ENCODE results near the gene TOMM5.
"Not testable (repeated sequence)": the region's sequence is repeated elsewhere in the genome, so short reads cannot be mapped to it uniquely, and the experiment has no call there.

The TOMM5 gene

DNA sequence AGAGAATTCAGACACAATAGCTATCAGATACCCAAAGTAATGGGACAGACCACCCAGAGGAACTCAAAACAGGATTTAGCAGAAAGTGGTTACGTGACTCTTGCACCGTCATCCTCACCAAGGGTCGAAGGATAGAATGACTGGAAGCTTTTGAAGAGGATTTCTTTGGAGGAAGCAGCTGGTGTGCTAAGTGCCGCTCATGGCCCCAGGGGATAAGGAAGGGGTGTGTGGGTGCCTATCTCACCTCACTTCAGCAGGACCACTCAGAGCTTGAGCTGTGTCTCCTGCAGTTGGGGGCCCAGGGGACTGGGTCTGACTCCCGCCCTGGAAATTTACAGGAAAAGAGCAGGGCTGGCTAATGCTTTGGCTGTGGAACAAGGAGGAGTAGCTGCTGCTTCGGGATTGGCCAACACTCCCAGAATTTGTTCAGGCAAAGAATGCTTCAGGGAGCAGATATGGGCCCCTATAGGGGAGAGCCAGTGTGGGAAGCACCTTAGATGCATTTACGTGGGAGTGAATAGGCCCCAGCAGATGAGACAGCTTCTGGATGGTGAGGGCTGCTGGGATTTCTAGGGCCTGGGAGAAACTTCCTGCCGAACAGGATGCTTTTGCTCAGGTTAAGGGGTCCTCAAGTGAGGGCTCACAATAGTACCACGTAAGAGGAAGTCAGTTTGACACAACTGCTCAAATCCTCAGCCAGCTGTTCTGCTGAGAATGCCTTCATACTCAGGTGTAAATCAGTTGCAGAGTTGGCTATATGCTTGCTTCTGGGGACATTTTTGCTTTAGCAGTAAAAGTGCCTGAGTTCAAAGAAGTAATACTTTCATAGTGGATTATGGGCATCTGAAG, 29.1 kb upstream of the TOMM5 start:
- no peak for DNase-seq
- Mint-ChIP-seq H3K36me3 (ENCODE audit: low read depth) (no peaks in the 10 kb centered on the region), H3K4me1 (ENCODE audit: low read depth) (no peaks in the 10 kb centered on the region), H3K9me3 (no peaks in the 10 kb centered on the region), H3K27ac (no peak overlapping the region), H3K4me3 (no peak overlapping the region), H3K27me3 (no peaks in the 10 kb centered on the region)

DNA sequence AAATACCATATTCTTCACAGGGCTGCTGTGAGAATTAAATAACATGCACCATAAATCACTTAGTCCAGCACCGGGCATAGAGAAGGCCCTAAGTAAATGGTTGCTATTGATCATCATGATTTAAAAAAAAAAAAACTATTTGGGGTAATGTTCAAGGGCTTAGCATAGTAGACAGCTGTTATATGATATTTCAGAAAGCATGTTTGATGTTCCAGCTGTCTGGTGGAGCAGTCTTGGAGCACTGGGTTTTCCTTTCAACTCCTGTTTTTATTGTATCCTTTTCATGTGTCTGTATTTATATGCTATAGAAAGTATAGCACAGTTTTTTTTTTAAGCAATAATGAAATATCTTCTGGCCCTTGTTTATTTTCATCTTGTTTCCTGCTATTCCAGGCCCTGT, 28.0 kb upstream of the TOMM5 start:
- Mint-ChIP-seq H3K36me3 (ENCODE audit: low read depth) (no peaks in the 10 kb centered on the region), H3K4me3 (no peak overlapping the region)

DNA sequence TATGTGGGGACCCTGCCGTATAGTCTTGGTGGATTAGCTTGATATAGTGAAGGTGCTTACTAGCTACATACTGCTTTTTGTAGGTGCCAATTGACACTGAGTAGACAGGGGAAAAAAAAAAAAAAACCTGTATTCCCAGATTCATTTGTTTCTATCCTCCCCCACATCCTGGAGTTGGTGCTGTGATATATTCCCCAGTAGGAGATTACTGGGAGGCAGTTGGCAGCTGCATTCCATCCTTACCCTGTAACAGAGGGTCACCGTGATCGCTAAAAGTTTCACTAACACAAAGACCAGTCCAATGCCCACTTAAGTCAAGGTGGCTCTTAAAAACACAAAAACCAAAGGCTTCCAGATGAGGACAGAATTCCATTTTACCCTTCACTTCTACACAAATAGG, 27.4 kb upstream of the TOMM5 start:
- Mint-ChIP-seq H3K27me3 (no peaks in the 10 kb centered on the region), H3K4me1 (ENCODE audit: low read depth) (no peaks in the 10 kb centered on the region), H3K36me3 (ENCODE audit: low read depth) (no peaks in the 10 kb centered on the region), H3K9me3 (no peaks in the 10 kb centered on the region), H3K4me3 (no peak overlapping the region), H3K27ac (no peak overlapping the region)
- no peak for DNase-seq

More for the DNA sequence above, 28.0 kb upstream of the TOMM5 start:
- Mint-ChIP-seq H3K4me1 (ENCODE audit: low read depth) (no peaks in the 10 kb centered on the region), H3K9me3 (no peaks in the 10 kb centered on the region), H3K27ac (no peak overlapping the region), H3K27me3 (no peaks in the 10 kb centered on the region)
- no peak for DNase-seq

DNA sequence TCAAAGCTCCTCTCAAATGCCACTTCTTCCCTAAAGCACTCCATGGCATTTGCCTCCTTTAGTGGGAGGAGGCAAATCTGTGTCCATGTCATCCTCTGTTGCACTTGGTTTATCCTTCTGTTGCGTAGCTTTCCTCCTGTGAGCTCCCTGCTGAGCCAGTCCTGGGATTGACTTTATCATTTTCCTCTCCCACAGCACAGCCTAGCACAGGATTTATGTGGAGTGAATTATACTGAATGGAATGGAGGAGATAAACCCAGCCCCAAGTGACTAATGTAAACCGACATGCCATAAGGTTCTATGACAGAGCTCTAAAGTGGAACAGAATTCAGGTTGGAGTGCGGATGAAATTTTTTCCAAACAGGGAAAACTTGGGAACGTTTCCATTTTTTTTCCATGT, 26.4 kb upstream of the TOMM5 start:
- DNase-seq: no peak
- H3K36me3 Mint-ChIP-seq (ENCODE audit: low read depth): no peaks in the 10 kb centered on the region
- H3K9me3 Mint-ChIP-seq: no peaks in the 10 kb centered on the region
- no peak overlapping the region for H3K4me3 Mint-ChIP-seq
- H3K27ac Mint-ChIP-seq: no peak overlapping the region
- H3K4me1 Mint-ChIP-seq (ENCODE audit: low read depth): no peaks in the 10 kb centered on the region
- H3K27me3 Mint-ChIP-seq: no peaks in the 10 kb centered on the region

DNA sequence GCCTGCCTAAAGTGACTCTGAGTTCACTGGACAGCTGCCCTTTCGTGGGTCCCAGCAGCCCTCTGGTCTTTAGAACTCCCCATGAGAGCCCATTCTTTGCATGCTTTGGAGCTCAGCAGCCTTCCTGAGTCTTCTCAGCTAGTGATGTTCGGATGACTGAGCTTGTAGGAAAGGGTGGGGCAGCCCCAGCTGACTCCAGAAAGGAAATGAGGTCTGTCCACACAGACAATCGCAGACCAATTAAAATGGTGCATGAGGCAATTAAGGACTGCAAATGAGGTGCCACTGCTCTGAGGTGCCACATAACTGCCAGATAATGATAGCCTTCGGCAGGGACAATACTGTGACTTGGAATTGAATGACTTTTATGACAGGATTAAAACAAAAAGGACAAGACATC, 25.4 kb upstream of the TOMM5 start:
- H3K36me3 Mint-ChIP-seq (ENCODE audit: low read depth): no peaks in the 10 kb centered on the region
- no peak overlapping the region for H3K4me3 Mint-ChIP-seq
- H3K27ac Mint-ChIP-seq: no peak overlapping the region
- no peaks in the 10 kb centered on the region for H3K4me1 Mint-ChIP-seq (ENCODE audit: low read depth)
- H3K9me3 Mint-ChIP-seq: no peaks in the 10 kb centered on the region
- DNase-seq: no peak
- no peaks in the 10 kb centered on the region for H3K27me3 Mint-ChIP-seq

DNA sequence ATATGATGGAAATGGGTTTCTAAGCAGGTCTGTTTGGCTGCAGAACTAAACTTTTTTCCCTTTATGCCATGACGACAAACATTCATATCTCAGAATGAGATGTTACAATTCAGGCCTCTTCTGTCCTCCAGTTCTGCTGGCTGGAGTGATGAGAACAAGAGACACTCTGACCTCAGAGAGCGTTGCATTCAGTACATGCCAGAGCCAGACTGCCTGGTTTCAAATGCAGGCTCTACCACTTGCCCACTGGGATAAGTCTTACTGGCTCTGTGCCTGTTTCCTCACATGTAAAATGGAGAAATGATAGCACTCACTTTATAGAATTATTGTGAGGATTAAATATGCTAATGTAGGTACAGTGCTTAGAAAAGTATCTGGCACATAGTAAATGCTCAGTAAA, 24.8 kb upstream of the TOMM5 start:
- DNase-seq: no peak
- Mint-ChIP-seq H3K4me1 (ENCODE audit: low read depth) (no peaks in the 10 kb centered on the region), H3K36me3 (ENCODE audit: low read depth) (no peaks in the 10 kb centered on the region), H3K9me3 (no peaks in the 10 kb centered on the region), H3K4me3 (no peak overlapping the region), H3K27ac (no peak overlapping the region), H3K27me3 (no peaks in the 10 kb centered on the region)

DNA sequence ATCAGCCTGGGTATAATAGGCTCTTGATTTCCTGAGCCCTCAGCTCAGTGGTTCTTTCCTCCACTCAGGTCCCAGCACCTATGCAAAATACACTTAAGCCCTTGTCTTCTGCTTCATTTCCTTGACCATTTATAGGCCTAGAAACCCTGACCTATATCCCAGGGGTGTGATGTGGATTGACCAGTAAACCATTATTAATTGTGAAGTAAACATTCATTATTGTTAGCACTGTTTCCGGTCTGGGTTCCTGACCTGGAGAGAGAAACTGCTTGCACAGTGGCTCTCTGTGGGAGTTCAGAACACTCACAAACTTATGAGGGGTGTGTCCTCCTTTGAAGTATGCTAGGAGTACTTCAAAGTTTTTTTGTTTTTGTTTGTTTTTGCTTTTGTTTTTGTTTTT, 19.6 kb upstream of the TOMM5 start:
- DNase-seq: no peak
- Mint-ChIP-seq H3K4me1 (ENCODE audit: low read depth) (no peaks in the 10 kb centered on the region), H3K4me3 (no peak overlapping the region), H3K9me3 (no peaks in the 10 kb centered on the region), H3K27me3 (peaks cover 13% of the 10 kb centered on the region), H3K27ac (no peak overlapping the region), H3K36me3 (ENCODE audit: low read depth) (no peaks in the 10 kb centered on the region)

DNA sequence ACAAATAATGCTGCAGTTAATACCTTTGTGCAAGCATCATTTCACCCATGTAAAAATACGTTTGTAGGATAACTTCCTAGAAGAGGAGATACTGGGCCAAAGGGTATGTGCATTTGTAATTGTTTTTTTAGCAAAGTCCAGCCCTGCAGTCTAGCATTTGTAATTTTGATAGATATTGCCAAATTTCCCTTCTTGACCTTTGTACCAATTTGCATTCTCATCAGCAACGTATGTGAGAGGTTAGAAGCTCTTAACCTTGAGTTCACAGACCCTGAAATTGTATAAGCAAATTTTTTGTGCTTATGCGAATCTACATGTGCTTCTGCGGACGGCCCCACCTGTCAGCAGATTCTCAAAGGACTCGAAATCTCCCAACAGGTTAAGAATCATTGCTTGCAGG, 18.6 kb upstream of the TOMM5 start:
- no peak for DNase-seq
- H3K4me1 Mint-ChIP-seq (ENCODE audit: low read depth): no peaks in the 10 kb centered on the region
- no peaks in the 10 kb centered on the region for H3K9me3 Mint-ChIP-seq

DNA sequence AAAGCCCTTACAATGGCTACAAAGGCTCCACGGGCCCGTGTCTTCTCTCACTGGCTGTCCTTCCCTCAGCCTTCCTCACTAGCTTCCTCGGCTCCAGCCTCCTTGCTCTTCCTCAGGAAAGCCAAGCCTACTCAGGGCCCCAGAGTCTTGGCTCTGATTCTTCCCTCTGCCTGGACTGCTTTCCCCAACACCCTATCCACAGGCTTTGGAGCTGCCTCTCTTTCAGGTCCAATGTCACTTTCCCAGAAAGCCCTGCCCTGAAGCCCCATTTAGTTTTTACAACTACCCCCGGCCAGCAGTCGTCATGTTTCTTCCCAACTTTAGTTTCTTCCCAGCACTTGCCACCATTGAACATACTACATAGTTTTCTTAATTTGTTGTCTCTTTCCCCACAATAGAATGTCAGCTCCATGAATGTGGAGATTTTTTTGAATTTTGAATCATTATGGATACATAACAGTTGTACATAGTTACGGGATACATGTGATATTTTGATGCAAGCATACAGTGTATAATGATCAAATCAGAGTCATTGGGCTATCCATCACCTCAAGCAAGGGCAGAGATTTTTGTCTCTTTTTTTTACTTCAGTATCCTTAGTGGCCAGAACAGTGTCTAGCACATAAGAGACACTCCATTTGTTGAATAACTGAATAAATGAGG, 17.5 kb upstream of the TOMM5 start:
- Mint-ChIP-seq H3K27me3 (peaks cover 18% of the 10 kb centered on the region), H3K4me1 (ENCODE audit: low read depth) (no peaks in the 10 kb centered on the region), H3K27ac (no peak overlapping the region), H3K4me3 (no peak overlapping the region), H3K36me3 (ENCODE audit: low read depth) (no peaks in the 10 kb centered on the region), H3K9me3 (no peaks in the 10 kb centered on the region)
- no peak for DNase-seq

More for the DNA sequence above, 18.6 kb upstream of the TOMM5 start:
- Mint-ChIP-seq H3K36me3 (ENCODE audit: low read depth) (no peaks in the 10 kb centered on the region), H3K4me3 (no peak overlapping the region), H3K27me3 (peaks cover 16% of the 10 kb centered on the region), H3K27ac (no peak overlapping the region)

DNA sequence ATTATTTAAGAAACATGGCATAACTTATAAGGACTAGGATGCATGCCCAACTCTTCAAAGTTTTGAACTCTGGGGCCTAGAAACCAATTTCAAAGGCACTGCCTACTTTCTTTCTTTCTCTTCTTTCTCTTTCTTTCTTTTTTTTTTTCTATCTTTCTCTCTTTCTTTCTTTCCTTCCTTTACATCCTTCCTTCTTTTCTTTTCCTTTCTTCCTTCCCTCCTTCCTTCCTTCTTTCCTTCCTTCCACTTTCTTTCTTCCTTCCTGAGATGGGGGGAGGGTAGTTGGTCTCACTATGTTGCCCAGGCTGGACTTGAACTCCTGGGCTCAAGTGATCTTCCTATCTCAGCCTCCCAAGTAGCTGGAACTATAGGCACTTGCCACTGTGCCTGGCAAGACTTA, 15.9 kb upstream of the TOMM5 start:
- no peak for DNase-seq
- no peaks in the 10 kb centered on the region for H3K36me3 Mint-ChIP-seq (ENCODE audit: low read depth)
- peaks cover 23% of the 10 kb centered on the region for H3K27me3 Mint-ChIP-seq
- no peaks in the 10 kb centered on the region for H3K9me3 Mint-ChIP-seq
- no peaks in the 10 kb centered on the region for H3K4me1 Mint-ChIP-seq (ENCODE audit: low read depth)
- no peak overlapping the region for H3K27ac Mint-ChIP-seq
- H3K4me3 Mint-ChIP-seq: no peak overlapping the region

DNA sequence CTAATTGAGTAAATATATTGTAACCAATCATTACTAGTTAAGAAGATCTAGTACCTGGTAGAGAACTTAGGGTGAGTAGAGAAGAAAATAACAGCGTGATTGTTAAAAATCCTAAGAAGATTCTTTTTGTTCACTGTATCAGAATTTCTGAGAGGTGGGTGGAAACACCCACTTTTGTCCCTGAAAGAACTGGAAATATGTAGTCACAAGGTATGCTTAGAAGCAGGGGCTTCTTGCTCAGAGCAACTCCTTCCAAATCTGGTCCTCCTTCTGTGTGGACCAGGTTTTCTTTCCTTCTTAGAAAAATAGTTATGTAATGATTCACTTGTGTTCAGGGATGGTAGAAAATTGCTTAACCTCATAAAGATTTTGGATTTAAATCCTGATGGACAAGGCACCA, 11.9 kb upstream of the TOMM5 start:
- H3K4me1 Mint-ChIP-seq (ENCODE audit: low read depth): no peaks in the 10 kb centered on the region
- H3K36me3 Mint-ChIP-seq (ENCODE audit: low read depth): no peaks in the 10 kb centered on the region
- H3K9me3 Mint-ChIP-seq: no peaks in the 10 kb centered on the region
- no peak overlapping the region for H3K4me3 Mint-ChIP-seq
- DNase-seq: no peak
- no peak overlapping the region for H3K27ac Mint-ChIP-seq
- peaks cover 24% of the 10 kb centered on the region for H3K27me3 Mint-ChIP-seq

DNA sequence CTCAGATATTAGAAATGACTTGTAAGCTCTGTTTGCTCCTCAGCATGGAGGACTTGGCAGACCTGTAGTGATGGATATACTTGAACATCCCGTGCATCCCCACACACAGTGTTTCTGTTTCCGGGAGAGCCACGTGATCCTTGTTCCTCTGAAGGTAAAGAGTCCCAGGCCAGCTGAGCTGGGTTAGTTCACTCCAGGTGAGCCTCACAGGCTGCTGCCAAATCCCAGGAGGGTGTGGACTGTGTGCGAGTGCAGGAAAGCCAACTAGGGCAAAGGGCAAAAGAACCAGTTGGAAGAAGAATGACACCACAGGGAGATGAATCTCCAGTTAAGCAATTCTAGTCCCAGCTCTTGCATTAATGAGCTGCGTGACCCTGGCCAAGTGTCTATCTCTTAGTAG, 10.4 kb upstream of the TOMM5 start:
- H3K27me3 Mint-ChIP-seq: peaks cover 22% of the 10 kb centered on the region
- H3K36me3 Mint-ChIP-seq (ENCODE audit: low read depth): no peaks in the 10 kb centered on the region
- H3K4me3 Mint-ChIP-seq: no peak overlapping the region
- no peaks in the 10 kb centered on the region for H3K9me3 Mint-ChIP-seq
- DNase-seq: no peak
- no peak overlapping the region for H3K27ac Mint-ChIP-seq
- no peaks in the 10 kb centered on the region for H3K4me1 Mint-ChIP-seq (ENCODE audit: low read depth)

DNA sequence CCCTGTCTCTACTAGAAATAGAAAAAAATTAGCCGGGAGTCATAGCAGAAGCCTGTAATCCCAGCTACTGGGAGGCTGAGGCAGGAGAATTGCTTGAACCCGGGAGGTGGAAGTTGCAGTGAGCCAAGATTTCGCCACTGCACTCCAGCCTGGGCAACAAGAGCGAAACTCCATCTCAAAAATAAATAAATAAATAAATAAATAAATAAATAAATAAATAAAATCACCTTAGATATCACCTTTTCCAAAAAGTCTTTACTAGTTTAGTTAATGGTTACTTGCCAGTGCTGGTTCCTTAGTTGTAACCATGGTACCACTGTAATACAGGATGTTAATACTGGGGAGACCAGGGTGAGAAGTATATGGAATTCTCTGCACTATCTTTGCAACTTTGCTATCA, 9.7 kb upstream of the TOMM5 start:
- H3K36me3 Mint-ChIP-seq (ENCODE audit: low read depth); H3K4me1 Mint-ChIP-seq (ENCODE audit: low read depth); H3K4me3 Mint-ChIP-seq; H3K27ac Mint-ChIP-seq; H3K9me3 Mint-ChIP-seq; DNase-seq: not testable (repeated sequence)
- peaks cover 20% of the 10 kb centered on the region for H3K27me3 Mint-ChIP-seq

DNA sequence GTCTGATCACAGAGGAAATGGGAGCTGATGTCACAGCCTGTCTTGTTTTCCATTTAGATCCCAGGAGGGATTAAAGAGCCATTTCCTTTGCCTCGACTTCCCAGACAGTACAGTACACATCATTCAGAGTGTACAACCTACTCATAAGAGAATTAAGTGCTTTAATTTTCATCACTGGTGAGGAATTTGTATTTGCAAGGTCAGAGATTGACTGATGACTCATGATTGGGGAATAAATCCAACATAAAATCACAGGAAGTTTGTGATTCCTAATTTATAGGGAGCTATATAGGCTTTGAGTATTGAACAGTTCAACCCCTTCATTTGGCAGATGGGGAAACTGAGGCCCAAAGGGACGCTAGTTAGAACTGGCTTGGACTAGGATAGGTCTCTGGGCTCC, 4.1 kb upstream of the TOMM5 start:
- H3K4me1 Mint-ChIP-seq (ENCODE audit: low read depth): peaks cover 13% of the 10 kb centered on the region
- H3K36me3 Mint-ChIP-seq (ENCODE audit: low read depth): peaks cover 12% of the 10 kb centered on the region
- no peak overlapping the region for H3K4me3 Mint-ChIP-seq
- no peaks in the 10 kb centered on the region for H3K9me3 Mint-ChIP-seq
- H3K27ac Mint-ChIP-seq: no peak overlapping the region
- DNase-seq: no peak
- peaks cover 18% of the 10 kb centered on the region for H3K27me3 Mint-ChIP-seq

DNA sequence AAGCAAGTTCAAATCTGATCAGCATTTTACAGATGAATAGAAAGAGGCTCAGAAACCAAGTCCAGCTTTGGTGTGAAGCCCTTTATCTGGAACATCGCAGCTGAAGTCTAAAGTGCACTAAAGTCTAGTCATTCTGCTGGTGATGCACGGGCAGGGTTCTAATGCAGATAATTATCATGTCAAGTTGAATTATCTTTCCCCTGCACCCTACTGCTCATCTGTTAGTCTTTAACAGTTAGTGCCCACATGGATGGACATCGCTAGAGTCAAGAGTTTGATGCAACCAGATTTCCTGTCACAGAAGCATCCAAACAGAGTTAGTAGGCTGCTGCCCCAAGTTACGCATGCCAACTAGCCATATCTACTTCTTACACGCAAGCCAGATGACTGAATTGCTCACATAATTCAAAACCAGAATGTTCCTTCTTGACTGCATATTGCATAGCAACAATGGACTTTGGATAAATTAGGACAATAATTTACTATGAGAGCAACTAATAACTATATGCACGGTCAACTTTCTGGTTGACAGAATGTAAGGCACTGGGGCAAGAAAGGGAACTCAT, 1.6 kb upstream of the TOMM5 start:
- Mint-ChIP-seq H3K36me3 (ENCODE audit: low read depth) (peaks cover 34% of the 10 kb centered on the region), H3K9me3 (no peaks in the 10 kb centered on the region), H3K4me3 (peak overlapping the region; percentile 47), H3K27ac (no peak overlapping the region), H3K4me1 (ENCODE audit: low read depth) (peaks cover 32% of the 10 kb centered on the region), H3K27me3 (peaks cover 18% of the 10 kb centered on the region)
- no peak for DNase-seq
